GM12878 (cell line): ENCODE results near the gene SCGN.

Experiments used
- CTCF ChIP-seq, 3 experiments: IDR thresholded peaks in 2 of 3; conservative IDR thresholded peaks in 1 of 3; 2 replicates each; pipeline ENCODE4 v1.5.1; 2011; ENCODE audit warnings: low read depth in 3 of 3, low read length in 3 of 3, mild to moderate bottlenecking in 3 of 3, control low read depth in 2 of 3, moderate library complexity in 2 of 3, inconsistent platforms in 1 of 3, mixed read lengths in 1 of 3; ENCODE audit not compliant: control insufficient read depth in 2 of 3, insufficient read depth in 1 of 3; ENCODE audit errors: extremely low read depth in 1 of 3
- EZH2 ChIP-seq: IDR thresholded peaks from 2 replicates; pipeline ENCODE4 v1.6.1; 2012; ENCODE audit warnings: low read depth, mild to moderate bottlenecking, control low read depth, inconsistent platforms, low read length, borderline replicate concordance; ENCODE audit not compliant: control insufficient read depth
- POLR2AphosphoS5 ChIP-seq: IDR thresholded peaks from 2 replicates; pipeline ENCODE4 v1.6.1; 2011; ENCODE audit warnings: mild to moderate bottlenecking, low read length, inconsistent platforms

- TF ChIP-seq EZH2 (no peak), POLR2AphosphoS5 (no peak), CTCF (IDR thresholded peaks at IDR 0.05 in 2 of 3, conservative IDR thresholded peaks at IDR 0.05 in 1 of 3; ENCODE audit: control insufficient read depth in 2 of 3, extremely low read depth in 1 of 3, insufficient read depth in 1 of 3, low read depth in 3 of 3, low read length in 3 of 3) (no peak)
Measured at GRCh38 chr6:25659633-25660368, 7.8 kb downstream of the SCGN start.
